ENCODE measurements around the gene UROC1.

- TF ChIP-seq CTCF (conservative IDR thresholded peaks at IDR 0.05; ENCODE audit: low read length) (no peak), EZH2phosphoT487 (IDR thresholded peaks at IDR 0.05; ENCODE audit: borderline replicate concordance, low read depth, low read length) (no peak)
Observed at GRCh38 chr3:126551839-126552687, 34.5 kb upstream of the UROC1 start.

Measured in OCI-LY7 (cell line).